Measurements from ENCODE around the gene GPRIN3.

The GPRIN3 gene

DNA sequence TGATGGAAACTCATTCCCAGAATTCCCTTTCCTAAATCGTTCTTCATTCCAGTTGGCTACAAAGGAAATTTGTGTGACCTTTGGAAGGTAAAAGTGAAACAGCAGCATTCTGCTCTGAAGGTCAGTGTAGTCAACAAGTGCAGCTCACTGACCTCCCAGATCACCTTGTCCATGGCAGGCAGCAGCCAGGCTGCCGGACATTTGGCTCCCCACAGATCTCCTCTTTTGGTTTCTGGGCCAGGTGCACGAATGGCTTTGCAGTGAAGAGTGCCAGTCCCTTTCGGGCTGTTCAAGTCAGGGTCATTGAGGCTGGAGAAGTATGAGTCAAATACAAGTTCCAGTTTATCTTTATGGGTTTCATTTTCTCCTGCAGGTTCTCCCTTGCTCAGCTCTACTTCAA is 14.3 kb downstream of the GPRIN3 start:
- Histone ChIP-seq H3K4me1 (ENCODE audit: insufficient read depth, low read length) (no peaks in the 10 kb centered on the region), H3K36me3 (ENCODE audit: insufficient read depth, low read length) (no peaks in the 10 kb centered on the region), H3K9ac (ENCODE audit: low read depth, low read length) (no peak overlapping the region), H3K9me3 (ENCODE audit: control insufficient read depth, insufficient read depth, low read length) (no peaks in the 10 kb centered on the region; the same call in 1 of the 2 replicates)

- H3K9ac ChIP-seq (ENCODE audit: low read depth, low read length): no peak overlapping the region
- H3K4me1 ChIP-seq (ENCODE audit: insufficient read depth, low read length): no peaks in the 10 kb centered on the region
- H3K9me3 ChIP-seq (ENCODE audit: control insufficient read depth, insufficient read depth, low read length): no peaks in the 10 kb centered on the region; the same call in 1 of the 2 replicates
- H3K36me3 ChIP-seq (ENCODE audit: insufficient read depth, low read length): no peaks in the 10 kb centered on the region
These were observed 16.7 kb downstream of the GPRIN3 start for GRCh38 chr4:89290727-89291516.

GRCh38 chr4:89289312-89289711 is 18.3 kb downstream of the GPRIN3 start:
- Histone ChIP-seq H3K9ac (ENCODE audit: low read depth, low read length) (no peak overlapping the region), H3K4me1 (ENCODE audit: insufficient read depth, low read length) (peaks cover 6% of the 10 kb centered on the region), H3K36me3 (ENCODE audit: insufficient read depth, low read length) (no peaks in the 10 kb centered on the region), H3K9me3 (ENCODE audit: control insufficient read depth, insufficient read depth, low read length) (no peaks in the 10 kb centered on the region; the same call in 1 of the 2 replicates)

- no peak overlapping the region for H3K9ac ChIP-seq (ENCODE audit: low read depth, low read length)
- peaks cover 13% of the 10 kb centered on the region for H3K4me1 ChIP-seq (ENCODE audit: insufficient read depth, low read length)
- no peaks in the 10 kb centered on the region; the same call in 1 of the 2 replicates for H3K9me3 ChIP-seq (ENCODE audit: control insufficient read depth, insufficient read depth, low read length)
- H3K36me3 ChIP-seq (ENCODE audit: insufficient read depth, low read length): no peaks in the 10 kb centered on the region
These were observed 19.2 kb downstream of the GPRIN3 start for GRCh38 chr4:89288430-89288829.

DNA sequence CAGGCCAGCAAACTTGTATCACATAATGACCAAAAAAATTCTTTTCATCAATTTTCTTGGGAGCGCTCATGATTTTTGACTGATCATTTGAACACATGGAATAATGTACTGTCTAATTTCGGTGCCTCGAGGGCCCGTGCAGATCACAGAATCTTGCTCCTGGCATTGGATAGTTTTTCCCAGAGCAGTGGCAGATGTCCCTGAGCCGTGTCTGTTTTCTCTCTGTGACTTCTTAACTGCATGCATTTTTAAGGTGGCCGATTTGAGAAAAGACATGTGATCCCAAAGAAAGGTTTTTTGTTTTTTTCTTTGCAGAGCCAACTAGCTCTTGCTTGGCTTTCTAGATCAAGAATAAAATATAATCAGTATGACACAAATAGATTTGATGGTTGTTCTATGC is 19.7 kb downstream of the GPRIN3 start:
- Histone ChIP-seq H3K9me3 (ENCODE audit: control insufficient read depth, insufficient read depth, low read length) (no peaks in the 10 kb centered on the region), H3K4me1 (ENCODE audit: insufficient read depth, low read length) (peaks cover 18% of the 10 kb centered on the region), H3K36me3 (ENCODE audit: insufficient read depth, low read length) (no peaks in the 10 kb centered on the region), H3K9ac (ENCODE audit: low read depth, low read length) (no peak overlapping the region)

DNA sequence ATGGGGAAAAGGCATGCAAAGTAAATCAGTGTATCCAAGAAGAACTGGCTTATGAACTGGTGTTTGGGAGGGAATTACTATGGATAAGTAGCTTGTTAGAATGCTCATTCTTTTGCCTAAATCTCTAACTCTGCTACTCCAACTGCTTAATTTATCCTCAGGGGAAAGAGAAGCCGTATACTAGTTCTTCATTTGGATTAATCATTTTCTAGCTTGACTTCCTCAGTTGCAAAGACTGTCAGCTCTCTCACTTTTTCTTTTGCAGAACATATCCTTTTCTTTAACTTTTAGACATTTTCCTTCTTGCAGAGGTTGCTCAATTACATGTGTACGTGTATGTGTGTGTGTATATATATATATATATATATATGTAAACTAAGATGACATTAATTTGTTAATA is 21.9 kb downstream of the GPRIN3 start:
- Histone ChIP-seq H3K9ac (ENCODE audit: low read depth, low read length) (no peak overlapping the region), H3K36me3 (ENCODE audit: insufficient read depth, low read length) (no peaks in the 10 kb centered on the region), H3K4me1 (ENCODE audit: insufficient read depth, low read length) (peaks cover 20% of the 10 kb centered on the region), H3K9me3 (ENCODE audit: control insufficient read depth, insufficient read depth, low read length) (no peaks in the 10 kb centered on the region)

GRCh38 chr4:89284828-89285227 is 22.8 kb downstream of the GPRIN3 start:
- no peaks in the 10 kb centered on the region for H3K36me3 ChIP-seq (ENCODE audit: insufficient read depth, low read length)
- peaks cover 20% of the 10 kb centered on the region for H3K4me1 ChIP-seq (ENCODE audit: insufficient read depth, low read length)
- H3K9me3 ChIP-seq (ENCODE audit: control insufficient read depth, insufficient read depth, low read length): no peaks in the 10 kb centered on the region
- no peak overlapping the region for H3K9ac ChIP-seq (ENCODE audit: low read depth, low read length)

GRCh38 chr4:89284020-89284424 is 23.6 kb downstream of the GPRIN3 start:
- no peak overlapping the region for H3K9ac ChIP-seq (ENCODE audit: low read depth, low read length)
- no peaks in the 10 kb centered on the region for H3K36me3 ChIP-seq (ENCODE audit: insufficient read depth, low read length)
- H3K4me1 ChIP-seq (ENCODE audit: insufficient read depth, low read length): peaks cover 20% of the 10 kb centered on the region
- no peaks in the 10 kb centered on the region for H3K9me3 ChIP-seq (ENCODE audit: control insufficient read depth, insufficient read depth, low read length)

DNA sequence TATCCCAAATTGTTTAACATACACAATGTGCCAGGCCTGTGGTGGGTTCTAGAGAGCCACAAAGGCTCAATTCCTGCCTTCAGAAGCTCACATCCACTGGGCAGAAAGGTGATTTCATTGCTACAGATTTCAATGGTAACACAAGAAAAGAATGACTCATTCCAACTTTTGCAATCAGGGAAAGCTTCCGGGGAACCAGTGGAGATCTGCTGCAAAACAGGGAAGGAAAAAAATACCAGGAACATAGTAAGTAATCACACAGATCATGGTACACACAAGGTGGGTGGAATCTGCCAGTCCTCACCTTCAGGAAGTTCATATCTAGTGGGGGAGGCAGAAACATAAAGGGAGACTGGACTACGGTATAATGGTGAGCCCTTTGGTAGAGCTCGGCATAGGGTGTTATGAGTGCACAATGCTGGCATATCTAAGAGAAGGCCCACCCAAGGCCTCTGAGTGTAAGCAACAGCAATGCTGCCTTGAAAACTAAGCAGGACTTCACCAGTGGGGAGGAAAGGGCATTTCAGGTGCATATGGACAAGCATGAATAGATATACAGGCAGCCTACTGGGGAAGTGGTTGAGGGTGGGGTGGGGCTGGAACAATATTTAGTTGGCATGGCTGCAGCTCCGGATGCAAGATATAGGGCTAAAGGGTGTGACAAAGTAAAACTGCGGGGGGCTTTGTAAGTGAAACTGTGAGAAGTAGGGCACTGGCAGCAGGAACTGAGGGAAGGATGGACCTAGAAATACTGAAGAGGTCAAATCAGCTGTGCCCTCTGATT is 24.2 kb downstream of the GPRIN3 start:
- Histone ChIP-seq H3K9me3 (ENCODE audit: control insufficient read depth, insufficient read depth, low read length) (no peaks in the 10 kb centered on the region), H3K4me1 (ENCODE audit: insufficient read depth, low read length) (peaks cover 20% of the 10 kb centered on the region), H3K9ac (ENCODE audit: low read depth, low read length) (no peak overlapping the region), H3K36me3 (ENCODE audit: insufficient read depth, low read length) (no peaks in the 10 kb centered on the region)

DNA sequence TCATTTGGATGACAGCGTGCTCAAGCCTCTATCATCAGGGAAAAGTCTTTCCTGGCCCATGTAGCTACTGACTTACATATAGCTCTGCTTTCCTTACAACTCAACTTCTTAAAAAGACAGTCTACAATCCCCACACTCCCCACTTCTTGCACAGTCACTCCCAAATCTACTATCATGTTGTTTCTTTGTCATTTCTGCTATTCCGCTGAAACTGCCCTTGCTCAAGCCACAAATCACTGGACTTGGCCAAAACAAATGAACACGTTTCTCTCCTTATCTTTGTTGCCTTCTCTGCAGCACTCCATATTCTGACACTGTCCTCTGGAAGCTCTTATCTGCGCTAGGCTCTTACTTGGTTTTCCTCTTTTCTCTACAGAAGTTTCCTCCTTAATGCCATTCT is 28.2 kb downstream of the GPRIN3 start:
- H3K36me3 ChIP-seq (ENCODE audit: insufficient read depth, low read length): no peaks in the 10 kb centered on the region
- H3K4me1 ChIP-seq (ENCODE audit: insufficient read depth, low read length): peaks cover 15% of the 10 kb centered on the region
- H3K9ac ChIP-seq (ENCODE audit: low read depth, low read length): no peak overlapping the region
- H3K9me3 ChIP-seq (ENCODE audit: control insufficient read depth, insufficient read depth, low read length): no peaks in the 10 kb centered on the region

DNA sequence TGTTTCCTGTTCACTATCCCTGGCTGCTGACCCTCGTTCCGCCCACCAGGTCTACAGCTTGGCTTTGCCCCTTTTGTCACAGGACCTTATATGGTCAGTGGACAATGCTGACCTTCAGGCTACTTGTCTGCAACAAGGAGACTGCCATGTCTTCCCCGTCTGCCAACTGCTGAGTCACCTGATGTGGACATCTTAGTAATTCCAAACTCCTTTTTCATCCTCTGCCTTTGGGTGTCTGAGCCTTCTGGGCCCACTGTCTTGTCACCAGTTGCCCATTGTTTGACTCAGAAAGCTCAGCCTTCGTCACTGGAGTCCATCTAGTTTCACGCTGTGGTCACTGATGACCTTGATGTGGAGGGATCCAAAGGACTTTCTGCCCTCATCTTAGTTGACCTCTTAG is 30.2 kb downstream of the GPRIN3 start:
- no peaks in the 10 kb centered on the region for H3K4me1 ChIP-seq (ENCODE audit: insufficient read depth, low read length)
- H3K36me3 ChIP-seq (ENCODE audit: insufficient read depth, low read length): no peaks in the 10 kb centered on the region
- no peaks in the 10 kb centered on the region for H3K9me3 ChIP-seq (ENCODE audit: control insufficient read depth, insufficient read depth, low read length)
- no peak overlapping the region for H3K9ac ChIP-seq (ENCODE audit: low read depth, low read length)

- Histone ChIP-seq H3K36me3 (ENCODE audit: insufficient read depth, low read length) (no peaks in the 10 kb centered on the region), H3K9ac (ENCODE audit: low read depth, low read length) (no peak overlapping the region), H3K4me1 (ENCODE audit: insufficient read depth, low read length) (no peaks in the 10 kb centered on the region), H3K9me3 (ENCODE audit: control insufficient read depth, insufficient read depth, low read length) (no peaks in the 10 kb centered on the region)
These were observed 31.3 kb downstream of the GPRIN3 start for GRCh38 chr4:89276296-89276695.

DNA sequence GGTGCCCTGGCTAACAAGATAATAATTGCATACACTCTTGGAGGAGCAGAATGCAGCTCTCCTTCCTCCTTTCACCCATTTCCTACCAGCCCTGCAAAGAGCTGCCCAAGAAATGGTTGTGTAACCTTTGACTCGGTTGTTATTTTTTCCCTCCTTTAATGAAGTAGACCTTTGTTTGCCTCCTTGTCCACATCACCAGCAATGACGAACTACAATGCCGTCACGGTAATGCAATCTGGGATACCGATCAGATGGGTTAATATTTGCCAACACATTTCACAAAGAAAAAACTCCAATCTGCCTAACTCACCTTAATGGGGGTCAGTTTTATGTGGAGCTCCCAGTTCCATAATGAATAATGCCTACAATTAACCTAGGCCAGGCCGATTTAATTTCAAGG is 32.0 kb downstream of the GPRIN3 start:
- no peak overlapping the region for H3K9ac ChIP-seq (ENCODE audit: low read depth, low read length)
- no peaks in the 10 kb centered on the region for H3K9me3 ChIP-seq (ENCODE audit: control insufficient read depth, insufficient read depth, low read length)
- no peaks in the 10 kb centered on the region for H3K4me1 ChIP-seq (ENCODE audit: insufficient read depth, low read length)
- H3K36me3 ChIP-seq (ENCODE audit: insufficient read depth, low read length): no peaks in the 10 kb centered on the region

GRCh38 chr4:89273741-89274141 is 33.9 kb downstream of the GPRIN3 start:
- Histone ChIP-seq H3K36me3 (ENCODE audit: insufficient read depth, low read length) (no peaks in the 10 kb centered on the region), H3K4me1 (ENCODE audit: insufficient read depth, low read length) (no peaks in the 10 kb centered on the region), H3K9ac (ENCODE audit: low read depth, low read length) (no peak overlapping the region), H3K9me3 (ENCODE audit: control insufficient read depth, insufficient read depth, low read length) (no peaks in the 10 kb centered on the region)

GRCh38 chr4:89270792-89271191 is 36.8 kb downstream of the GPRIN3 start:
- Histone ChIP-seq H3K9ac (ENCODE audit: low read depth, low read length) (no peak overlapping the region), H3K36me3 (ENCODE audit: insufficient read depth, low read length) (no peaks in the 10 kb centered on the region), H3K4me1 (ENCODE audit: insufficient read depth, low read length) (no peaks in the 10 kb centered on the region), H3K9me3 (ENCODE audit: control insufficient read depth, insufficient read depth, low read length) (no peaks in the 10 kb centered on the region)
